Vagina (tissue), 2 donors: ENCODE data around the gene MED7. TPM values are rescaled to one million over a fixed set of nuclear protein-coding genes. Genes with fewer than 3 reads are reported as not detected.

Source experiments
- DNase-seq, 2 donors: peaks; one replicate each; pipeline ENCODE4 v3.0.0-alpha.2; 2017; ENCODE audit errors: extremely low spot score in 2 of 2
- H3K27ac ChIP-seq: fragments of 200-600 bp; sonication (generic); one replicate; pipeline ENCODE4 v1.5.1; 2019
- H3K27me3 ChIP-seq: fragments of 200-600 bp; sonication (generic); one replicate; pipeline ENCODE4 v1.5.1; 2019
- H3K36me3 ChIP-seq, 2 donors: fragments of 200-600 bp; sonication (generic); one replicate each; pipeline ENCODE4 v1.5.1; 2017 to 2019
- H3K4me1 ChIP-seq: fragments of 200-600 bp; sonication (generic); one replicate; pipeline ENCODE4 v1.5.1; 2019
- H3K4me3 ChIP-seq, 2 donors: fragments of 200-600 bp; sonication (generic); 1 replicate in 1 of 2; 2 replicates in 1 of 2; pipeline ENCODE4 v1.5.1; 2016 to 2019
- H3K9me3 ChIP-seq: fragments of 200-600 bp; sonication (generic); one replicate; pipeline ENCODE4 v1.5.1; 2019
- CTCF ChIP-seq, 3 experiments: fragments of 450-650 bp in 2 of 3; fragments of 200-600 bp in 1 of 3; sonication (generic) in 1 of 3; IDR thresholded peaks; one replicate each; pipeline ENCODE4 v1.5.1; 2017 to 2019; ENCODE audit warnings: antibody characterized with exemption in 3 of 3, mild to moderate bottlenecking in 2 of 3, moderate library complexity in 2 of 3
- POLR2A ChIP-seq, 2 donors: fragments of 450-650 bp; IDR thresholded peaks; one replicate each; pipeline ENCODE4 v1.6.1; 2017; ENCODE audit warnings: antibody characterized with exemption in 2 of 2, mild to moderate bottlenecking in 2 of 2, moderate library complexity in 2 of 2
- POLR2AphosphoS5 ChIP-seq, 2 donors: sonication (generic); formaldehyde crosslinking; IDR thresholded peaks; one replicate each; pipeline ENCODE4 v1.9.0; 2017; ENCODE audit warnings: antibody characterized with exemption in 2 of 2, mild to moderate bottlenecking in 2 of 2, low read depth in 1 of 2; ENCODE audit not compliant: insufficient read depth in 1 of 2
- intact Hi-C: fragments of 100-400 bp; cut with DNase I; formaldehyde crosslinking; loops from one replicate; pipeline ENCODE4 v1.15.1; 2023
- total RNA-seq: library from RNA; depleted of rRNA; stranded (reverse); fragments of >200 nt; gene quantifications from one replicate; pipeline ENCODE4 v1.2.3, GENCODE V29; 2016

MED7 gene
- total RNA-seq, 1 donor from 2014 or later = 19.4 TPM

GRCh38 chr5:157177953-157178352, 35.3 kb upstream of the MED7 start:
- H3K27ac ChIP-seq = no peak overlapping the region
- DNase-seq = no peak
- H3K9me3 ChIP-seq = no peaks in the 10 kb centered on the region
- intact Hi-C loops = no loop called here
- H3K36me3 ChIP-seq = no peaks in the 10 kb centered on the region
- H3K27me3 ChIP-seq = no peaks in the 10 kb centered on the region
- TF ChIP-seq POLR2A (IDR thresholded peaks at IDR 0.05) (no peak), POLR2AphosphoS5 (IDR thresholded peaks at IDR 0.05; ENCODE audit: insufficient read depth in 1 of 2, low read depth in 1 of 2) (no peak), CTCF (IDR thresholded peaks at IDR 0.05) (no peak)
- no peaks in the 10 kb centered on the region for H3K4me1 ChIP-seq
- no peak overlapping the region for H3K4me3 ChIP-seq

GRCh38 chr5:157175071-157175612, 32.5 kb upstream of the MED7 start:
- Histone ChIP-seq H3K4me3 (no peak overlapping the region), H3K27ac (no peak overlapping the region), H3K27me3 (no peaks in the 10 kb centered on the region), H3K9me3 (no peaks in the 10 kb centered on the region), H3K36me3 (no peaks in the 10 kb centered on the region), H3K4me1 (no peaks in the 10 kb centered on the region)
- no peak for DNase-seq
- intact Hi-C loops = no loop called here
- TF ChIP-seq POLR2AphosphoS5 (IDR thresholded peaks at IDR 0.05; ENCODE audit: insufficient read depth in 1 of 2, low read depth in 1 of 2) (no peak), CTCF (IDR thresholded peaks at IDR 0.05) (no peak), POLR2A (IDR thresholded peaks at IDR 0.05) (no peak)

- no peaks in the 10 kb centered on the region for H3K9me3 ChIP-seq
- H3K36me3 ChIP-seq = no peaks in the 10 kb centered on the region
- no peak for TF ChIP-seq CTCF (IDR thresholded peaks at IDR 0.05)
- no peak for TF ChIP-seq POLR2AphosphoS5 (IDR thresholded peaks at IDR 0.05; ENCODE audit: insufficient read depth in 1 of 2, low read depth in 1 of 2)
- no peak for TF ChIP-seq POLR2A (IDR thresholded peaks at IDR 0.05)
- no peaks in the 10 kb centered on the region for H3K27me3 ChIP-seq
- intact Hi-C loops = no loop called here
- H3K27ac ChIP-seq = no peak overlapping the region
- no peaks in the 10 kb centered on the region for H3K4me1 ChIP-seq
- H3K4me3 ChIP-seq = no peak overlapping the region
- DNase-seq = no peak
These were observed 29.7 kb upstream of the MED7 start for GRCh38 chr5:157172403-157172802.

GRCh38 chr5:157168286-157168685, 25.6 kb upstream of the MED7 start:
- intact Hi-C loops = no loop called here
- TF ChIP-seq POLR2AphosphoS5 (IDR thresholded peaks at IDR 0.05; ENCODE audit: insufficient read depth in 1 of 2, low read depth in 1 of 2) (no peak), CTCF (IDR thresholded peaks at IDR 0.05) (no peak), POLR2A (IDR thresholded peaks at IDR 0.05) (no peak)
- Histone ChIP-seq H3K9me3 (no peaks in the 10 kb centered on the region), H3K4me3 (no peak overlapping the region), H3K4me1 (no peaks in the 10 kb centered on the region), H3K27ac (no peak overlapping the region), H3K27me3 (no peaks in the 10 kb centered on the region), H3K36me3 (no peaks in the 10 kb centered on the region)
- DNase-seq = no peak

- TF ChIP-seq CTCF (IDR thresholded peaks at IDR 0.05) (no peak), POLR2AphosphoS5 (IDR thresholded peaks at IDR 0.05; ENCODE audit: insufficient read depth in 1 of 2, low read depth in 1 of 2) (no peak)
- Histone ChIP-seq H3K4me1 (no peaks in the 10 kb centered on the region), H3K4me3 (no peak overlapping the region), H3K27me3 (no peaks in the 10 kb centered on the region), H3K36me3 (no peaks in the 10 kb centered on the region), H3K9me3 (no peaks in the 10 kb centered on the region), H3K27ac (no peak overlapping the region)
- no peak for DNase-seq
- intact Hi-C loops = no loop called here
These were observed 24.6 kb upstream of the MED7 start for GRCh38 chr5:157167214-157167621.
